ENCODE results near the gene MTHFR.
A peak's percentile ranks its signal among the peaks of the same experiment; 100 is the strongest.

Gene MTHFR

GRCh38 chr1:11751087-11751486 is 54.7 kb downstream of the MTHFR start:
- H3K9ac ChIP-seq (ENCODE audit: low read length), result no peak overlapping the region
- H2AFZ ChIP-seq (ENCODE audit: low read length), result no peak overlapping the region
- H3K9me3 ChIP-seq (ENCODE audit: low read length), result no peaks in the 10 kb centered on the region
- H3K27me3 ChIP-seq (ENCODE audit: insufficient read depth, low read length), result peaks cover 3% of the 10 kb centered on the region; the same call in 1 of the 2 replicates
- H3K4me3 ChIP-seq (ENCODE audit: low read depth, low read length, poor library complexity, severe bottlenecking), result no peak overlapping the region
- no peak overlapping the region for H3K4me2 ChIP-seq (ENCODE audit: low read length)
- no peak for TF ChIP-seq CTCF (IDR thresholded peaks at IDR 0.05; ENCODE audit: low read length)
- no peak for TF ChIP-seq EZH2 (IDR thresholded peaks at IDR 0.05; ENCODE audit: borderline replicate concordance, low read length)
- H3K36me3 ChIP-seq (ENCODE audit: insufficient read depth, low read length), result no peaks in the 10 kb centered on the region
- no peaks in the 10 kb centered on the region for H3K9me2 ChIP-seq (ENCODE audit: low read depth, low read length)
- no peaks in the 10 kb centered on the region for H3K4me1 ChIP-seq (ENCODE audit: insufficient read depth, low read length, severe bottlenecking)
- no peaks in the 10 kb centered on the region for H3F3A ChIP-seq (ENCODE audit: insufficient read depth, low read length)
- H3K27ac ChIP-seq (ENCODE audit: low read depth, low read length, poor library complexity, severe bottlenecking), result no peak overlapping the region
- no peaks in the 10 kb centered on the region for H3K79me2 ChIP-seq (ENCODE audit: insufficient read depth, low read length)
- H4K20me1 ChIP-seq (ENCODE audit: insufficient read depth, low read length), result no peaks in the 10 kb centered on the region

GRCh38 chr1:11749996-11750395 is 55.8 kb downstream of the MTHFR start:
- no peak overlapping the region for H2AFZ ChIP-seq (ENCODE audit: low read length)
- no peak overlapping the region for H3K27ac ChIP-seq (ENCODE audit: low read depth, low read length, poor library complexity, severe bottlenecking)
- no peaks in the 10 kb centered on the region for H3K4me1 ChIP-seq (ENCODE audit: insufficient read depth, low read length, severe bottlenecking)
- H3K9ac ChIP-seq (ENCODE audit: low read length), result no peak overlapping the region
- H3K36me3 ChIP-seq (ENCODE audit: insufficient read depth, low read length), result no peaks in the 10 kb centered on the region
- TF ChIP-seq CTCF (IDR thresholded peaks at IDR 0.05; ENCODE audit: low read length), result no peak
- no peak for TF ChIP-seq EZH2 (IDR thresholded peaks at IDR 0.05; ENCODE audit: borderline replicate concordance, low read length)
- no peaks in the 10 kb centered on the region for H4K20me1 ChIP-seq (ENCODE audit: insufficient read depth, low read length)
- H3K27me3 ChIP-seq (ENCODE audit: insufficient read depth, low read length), result peaks cover 3% of the 10 kb centered on the region; the same call in 1 of the 2 replicates
- no peaks in the 10 kb centered on the region for H3K9me2 ChIP-seq (ENCODE audit: low read depth, low read length)
- no peaks in the 10 kb centered on the region for H3K79me2 ChIP-seq (ENCODE audit: insufficient read depth, low read length)
- no peaks in the 10 kb centered on the region for H3K9me3 ChIP-seq (ENCODE audit: low read length)
- no peak overlapping the region for H3K4me2 ChIP-seq (ENCODE audit: low read length)
- H3K4me3 ChIP-seq (ENCODE audit: low read depth, low read length, poor library complexity, severe bottlenecking), result no peak overlapping the region
- no peaks in the 10 kb centered on the region for H3F3A ChIP-seq (ENCODE audit: insufficient read depth, low read length)

GRCh38 chr1:11749203-11749689 is 56.5 kb downstream of the MTHFR start:
- TF ChIP-seq CTCF (IDR thresholded peaks at IDR 0.05; ENCODE audit: low read length) (peak; percentile 56), EZH2 (IDR thresholded peaks at IDR 0.05; ENCODE audit: borderline replicate concordance, low read length) (no peak)
- no peaks in the 10 kb centered on the region for H3K9me2 ChIP-seq (ENCODE audit: low read depth, low read length)
- no peaks in the 10 kb centered on the region for H3K79me2 ChIP-seq (ENCODE audit: insufficient read depth, low read length)
- H4K20me1 ChIP-seq (ENCODE audit: insufficient read depth, low read length), result no peaks in the 10 kb centered on the region
- H3K27me3 ChIP-seq (ENCODE audit: insufficient read depth, low read length), result peaks cover 3% of the 10 kb centered on the region; the same call in 1 of the 2 replicates
- H3K27ac ChIP-seq (ENCODE audit: low read depth, low read length, poor library complexity, severe bottlenecking), result no peak overlapping the region
- H3K4me3 ChIP-seq (ENCODE audit: low read depth, low read length, poor library complexity, severe bottlenecking), result no peak overlapping the region
- H3K9ac ChIP-seq (ENCODE audit: low read length), result no peak overlapping the region
- H3K4me1 ChIP-seq (ENCODE audit: insufficient read depth, low read length, severe bottlenecking), result no peaks in the 10 kb centered on the region
- no peaks in the 10 kb centered on the region for H3K36me3 ChIP-seq (ENCODE audit: insufficient read depth, low read length)
- no peaks in the 10 kb centered on the region for H3K9me3 ChIP-seq (ENCODE audit: low read length)
- H3K4me2 ChIP-seq (ENCODE audit: low read length), result no peak overlapping the region
- no peak overlapping the region for H2AFZ ChIP-seq (ENCODE audit: low read length)
- no peaks in the 10 kb centered on the region for H3F3A ChIP-seq (ENCODE audit: insufficient read depth, low read length)
